C4-2B (cell line): ENCODE results near the gene MAP6D1.

Experiments used
- CTCF ChIP-seq: fragments of 450-650 bp; conservative IDR thresholded peaks from 2 replicates; pipeline ENCODE4 v1.5.1; 2017; ENCODE audit warnings: mild to moderate bottlenecking
- ZFX ChIP-seq: fragments of 450-650 bp; IDR thresholded peaks from 2 replicates; pipeline ENCODE4 v1.6.1; 2017

DNA sequence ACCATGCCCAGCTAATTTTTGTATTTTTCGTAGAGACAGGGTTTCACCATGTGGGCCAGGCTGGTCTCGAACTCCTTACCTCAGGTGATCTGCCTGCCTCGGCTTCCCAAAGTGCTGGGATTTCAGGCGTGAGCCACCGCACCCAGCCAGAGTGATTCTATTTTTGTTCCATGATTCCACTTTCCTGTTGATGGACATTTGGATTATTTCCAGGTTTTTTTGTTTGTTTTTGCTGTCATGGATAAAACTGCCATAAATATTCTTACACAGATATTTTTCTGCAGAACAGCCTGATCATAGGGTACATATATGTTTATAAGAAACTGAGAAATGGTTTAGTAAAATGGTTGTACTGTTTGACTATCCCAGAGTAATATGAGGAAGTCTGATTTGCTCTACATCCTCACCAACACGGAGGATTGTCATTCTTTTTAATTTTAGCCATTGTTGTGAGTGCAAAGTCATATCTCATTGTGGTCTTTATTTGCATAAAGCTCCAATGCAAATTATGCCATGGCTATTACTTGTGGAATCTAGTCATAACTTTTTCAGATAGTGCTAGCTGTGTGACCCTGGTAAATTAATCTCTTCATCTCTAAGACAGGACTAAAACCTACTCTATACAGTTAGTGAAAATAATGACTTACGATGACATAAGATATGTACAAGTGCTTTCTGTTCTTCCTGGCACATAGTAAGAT, 42.7 kb downstream of the MAP6D1 start:
- TF ChIP-seq CTCF (no peak), ZFX (no peak)
